HAP-1 (cell line): ENCODE data around the gene YTHDC2.

Source experiments
- DNase-seq, 2 experiments: peaks; one replicate each; pipeline ENCODE4 v3.0.0-alpha.2; 2016 to 2020; ENCODE audit warnings: low spot score in 2 of 2
- H3K27me3 ChIP-seq: fragments of 250-450 bp; sonication (Bioruptor Pico); 2 replicates; pipeline ENCODE4 v1.5.1; 2020; ENCODE audit warnings: low read depth, mild to moderate bottlenecking, moderate library complexity
- H3K36me3 ChIP-seq: fragments of 250-450 bp; sonication (Bioruptor Pico); replicated peaks from 2 replicates; pipeline ENCODE4 v1.5.1; 2020; ENCODE audit warnings: mild to moderate bottlenecking
- H3K4me1 ChIP-seq: fragments of 250-450 bp; sonication (Bioruptor Pico); 2 replicates; pipeline ENCODE4 v1.5.1; 2020; ENCODE audit warnings: mild to moderate bottlenecking
- H3K4me3 ChIP-seq: fragments of 250-450 bp; sonication (Bioruptor Pico); 2 replicates; pipeline ENCODE4 v1.5.1; 2020; ENCODE audit warnings: mild to moderate bottlenecking, moderate library complexity
- H3K9me3 ChIP-seq: fragments of 250-450 bp; sonication (Bioruptor Pico); 2 replicates; pipeline ENCODE4 v1.5.1; 2020; ENCODE audit warnings: mild to moderate bottlenecking, moderate library complexity
- in situ Hi-C: fragments of 300-500 bp; cut with MboI; formaldehyde crosslinking; loops from 3 replicates; pipeline ENCODE4 v1.14.3; 2020; ENCODE audit warnings: low sequenced_read_pairs, inconsistent platforms, mixed read lengths

Gene YTHDC2

GRCh38 chr5:113503146-113503545 is 10.3 kb upstream of the YTHDC2 start:
- DNase-seq = no peak
- Histone ChIP-seq H3K9me3 (no peaks in the 10 kb centered on the region), H3K4me1 (no peaks in the 10 kb centered on the region), H3K27me3 (peaks cover 9% of the 10 kb centered on the region), H3K4me3 (no peak overlapping the region), H3K36me3 (no peaks in the 10 kb centered on the region)
- in situ Hi-C loops = no loop called here

- Histone ChIP-seq H3K36me3 (no peaks in the 10 kb centered on the region), H3K4me1 (no peaks in the 10 kb centered on the region), H3K27me3 (peaks cover 9% of the 10 kb centered on the region; the same call in 1 of the 2 replicates), H3K9me3 (no peaks in the 10 kb centered on the region), H3K4me3 (no peak overlapping the region)
- DNase-seq = no peak
- in situ Hi-C loops = no loop called here
These were observed 8.3 kb upstream of the YTHDC2 start for GRCh38 chr5:113505181-113505580.

- peaks cover 9% of the 10 kb centered on the region; the same call in 1 of the 2 replicates for H3K27me3 ChIP-seq
- no peak overlapping the region for H3K4me3 ChIP-seq
- in situ Hi-C loops = no loop called here
- DNase-seq = no peak
- H3K4me1 ChIP-seq = no peaks in the 10 kb centered on the region
- no peaks in the 10 kb centered on the region for H3K36me3 ChIP-seq
- no peaks in the 10 kb centered on the region for H3K9me3 ChIP-seq
These were observed 5.9 kb upstream of the YTHDC2 start for GRCh38 chr5:113507601-113508000.

GRCh38 chr5:113508756-113509155 is 4.7 kb upstream of the YTHDC2 start:
- Histone ChIP-seq H3K4me3 (no peak overlapping the region), H3K36me3 (no peaks in the 10 kb centered on the region), H3K27me3 (peaks cover 9% of the 10 kb centered on the region; the same call in 1 of the 2 replicates), H3K9me3 (no peaks in the 10 kb centered on the region), H3K4me1 (no peaks in the 10 kb centered on the region)
- in situ Hi-C loops = no loop called here
- no peak for DNase-seq

- H3K4me1 ChIP-seq = peaks cover 6% of the 10 kb centered on the region; the same call in 1 of the 2 replicates
- peaks cover 5% of the 10 kb centered on the region; the same call in 1 of the 2 replicates for H3K27me3 ChIP-seq
- in situ Hi-C loops = no loop called here
- H3K9me3 ChIP-seq = no peaks in the 10 kb centered on the region
- H3K36me3 ChIP-seq = no peaks in the 10 kb centered on the region
- DNase-seq = peak in 1 of 2 experiments; percentile 47
- H3K4me3 ChIP-seq = no peak overlapping the region
These were observed 2.5 kb upstream of the YTHDC2 start for GRCh38 chr5:113510836-113511451.

GRCh38 chr5:113512341-113512740 is 1.2 kb upstream of the YTHDC2 start:
- Histone ChIP-seq H3K9me3 (no peaks in the 10 kb centered on the region), H3K36me3 (peaks cover 7% of the 10 kb centered on the region; the same call in 1 of the 2 replicates), H3K27me3 (peaks cover 5% of the 10 kb centered on the region; the same call in 1 of the 2 replicates), H3K4me3 (no peak overlapping the region), H3K4me1 (peaks cover 6% of the 10 kb centered on the region; the same call in 1 of the 2 replicates)
- in situ Hi-C loops = no loop called here
- no peak for DNase-seq

- peak in 1 of 2 experiments; percentile 13 for DNase-seq
- in situ Hi-C loops = no loop called here
These were observed 768 bp downstream of the YTHDC2 start for GRCh38 chr5:113514289-113514635.

GRCh38 chr5:113518884-113519283 is 5.4 kb downstream of the YTHDC2 start:
- no peak overlapping the region for H3K4me3 ChIP-seq
- H3K27me3 ChIP-seq = no peaks in the 10 kb centered on the region
- no peaks in the 10 kb centered on the region for H3K9me3 ChIP-seq
- DNase-seq = no peak
- H3K4me1 ChIP-seq = peaks cover 6% of the 10 kb centered on the region; the same call in 1 of the 2 replicates
- peaks cover 16% of the 10 kb centered on the region for H3K36me3 ChIP-seq
- in situ Hi-C loops = no loop called here

More at GRCh38 chr5:113514289-113514635, 768 bp downstream of the YTHDC2 start:
- peaks cover 6% of the 10 kb centered on the region; the same call in 1 of the 2 replicates for H3K4me1 ChIP-seq
- no peaks in the 10 kb centered on the region for H3K9me3 ChIP-seq
- H3K27me3 ChIP-seq = peaks cover 3% of the 10 kb centered on the region; the same call in 1 of the 2 replicates
- peak overlapping the region; percentile 70 for H3K4me3 ChIP-seq
- peaks cover 10% of the 10 kb centered on the region; the same call in 1 of the 2 replicates for H3K36me3 ChIP-seq

GRCh38 chr5:113519412-113519811 is 5.9 kb downstream of the YTHDC2 start:
- in situ Hi-C loops = no loop called here

GRCh38 chr5:113520429-113520828 is 6.9 kb downstream of the YTHDC2 start:
- H3K4me3 ChIP-seq = no peak overlapping the region
- DNase-seq = no peak
- peaks cover 16% of the 10 kb centered on the region for H3K36me3 ChIP-seq
- H3K9me3 ChIP-seq = no peaks in the 10 kb centered on the region
- in situ Hi-C loops = no loop called here
- H3K4me1 ChIP-seq = no peaks in the 10 kb centered on the region
- no peaks in the 10 kb centered on the region for H3K27me3 ChIP-seq

More at GRCh38 chr5:113519412-113519811, 5.9 kb downstream of the YTHDC2 start:
- Histone ChIP-seq H3K36me3 (peaks cover 16% of the 10 kb centered on the region), H3K4me1 (peaks cover 6% of the 10 kb centered on the region; the same call in 1 of the 2 replicates), H3K4me3 (no peak overlapping the region), H3K9me3 (no peaks in the 10 kb centered on the region), H3K27me3 (no peaks in the 10 kb centered on the region)
- DNase-seq = no peak

- Histone ChIP-seq H3K9me3 (no peaks in the 10 kb centered on the region), H3K36me3 (peaks cover 16% of the 10 kb centered on the region), H3K4me3 (no peak overlapping the region), H3K4me1 (no peaks in the 10 kb centered on the region), H3K27me3 (no peaks in the 10 kb centered on the region)
- no peak for DNase-seq
- in situ Hi-C loops = no loop called here
These were observed 7.4 kb downstream of the YTHDC2 start for GRCh38 chr5:113520899-113521298.

- DNase-seq = no peak
- Histone ChIP-seq H3K4me1 (no peaks in the 10 kb centered on the region), H3K9me3 (no peaks in the 10 kb centered on the region), H3K27me3 (no peaks in the 10 kb centered on the region), H3K4me3 (no peak overlapping the region), H3K36me3 (peaks cover 12% of the 10 kb centered on the region)
- in situ Hi-C loops = no loop called here
These were observed 9.7 kb downstream of the YTHDC2 start for GRCh38 chr5:113523168-113523567.

- no peak for DNase-seq
- no peak overlapping the region for H3K4me3 ChIP-seq
- in situ Hi-C loops = no loop called here
These were observed 11.4 kb downstream of the YTHDC2 start for GRCh38 chr5:113524927-113525326.

GRCh38 chr5:113526421-113526820 is 12.9 kb downstream of the YTHDC2 start:
- no peak overlapping the region for H3K4me3 ChIP-seq
- H3K9me3 ChIP-seq = no peaks in the 10 kb centered on the region
- peaks cover 5% of the 10 kb centered on the region; the same call in 1 of the 2 replicates for H3K36me3 ChIP-seq
- no peak for DNase-seq
- in situ Hi-C loops = no loop called here
- no peaks in the 10 kb centered on the region for H3K4me1 ChIP-seq
- H3K27me3 ChIP-seq = no peaks in the 10 kb centered on the region

More at GRCh38 chr5:113524927-113525326, 11.4 kb downstream of the YTHDC2 start:
- H3K27me3 ChIP-seq = no peaks in the 10 kb centered on the region
- no peaks in the 10 kb centered on the region for H3K4me1 ChIP-seq
- peaks cover 12% of the 10 kb centered on the region for H3K36me3 ChIP-seq
- H3K9me3 ChIP-seq = no peaks in the 10 kb centered on the region
